Measurements from ENCODE around the gene BICC1.

GRCh38 chr10:58810751-58811150 lies 298.1 kb downstream of the BICC1 start:
- TF ChIP-seq CTCF (conservative IDR thresholded peaks at IDR 0.05; ENCODE audit: low read depth, low read length) (no peak), BHLHE40 (IDR thresholded peaks at IDR 0.05; ENCODE audit: low read depth, low read length) (no peak), RAD21 (IDR thresholded peaks at IDR 0.05; ENCODE audit: low read length) (no peak), RFX5 (IDR thresholded peaks at IDR 0.05; ENCODE audit: low read depth, low read length) (no peak), POLR2A (IDR thresholded peaks at IDR 0.05; ENCODE audit: low read depth, low read length) (no peak)

All from IMR-90 (cell line).